ENCODE measurements around the gene RGP1.

The RGP1 gene

DNA sequence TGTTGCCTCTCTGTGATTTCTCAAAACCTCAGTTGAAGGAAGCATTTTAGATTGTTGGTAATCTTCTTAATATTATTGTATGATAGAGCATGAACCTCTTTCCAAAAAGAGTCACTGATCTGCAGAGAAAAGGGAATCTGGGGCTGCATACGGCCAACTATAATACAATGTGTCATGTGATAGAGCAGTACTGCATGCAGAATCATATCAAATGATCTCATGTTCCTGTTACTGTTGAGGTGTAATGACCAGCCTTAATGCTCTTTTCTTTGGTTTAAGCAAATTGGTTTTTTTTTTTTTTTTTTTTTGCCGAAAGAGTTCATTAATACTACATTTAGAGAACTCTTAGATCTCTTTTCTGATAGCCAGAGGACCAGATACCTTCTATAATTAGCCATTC, 17.9 kb downstream of the RGP1 start:
- no peak overlapping the region for H3K4me2 ChIP-seq
- no peaks in the 10 kb centered on the region for H4K20me1 ChIP-seq (ENCODE audit: insufficient read depth)
- no peak overlapping the region for H2AFZ ChIP-seq (ENCODE audit: low read depth)
- no peak overlapping the region for H3K27ac ChIP-seq
- H3K4me1 ChIP-seq (ENCODE audit: low read depth, poor library complexity, severe bottlenecking): no peaks in the 10 kb centered on the region
- H3K27me3 ChIP-seq (ENCODE audit: insufficient read depth, low read depth): no peaks in the 10 kb centered on the region
- no peak overlapping the region for H3K9ac ChIP-seq
- peaks cover 13% of the 10 kb centered on the region; the same call in 1 of the 2 replicates for H3K79me2 ChIP-seq (ENCODE audit: insufficient read depth, low read depth)
- no peak for TF ChIP-seq CTCF (conservative IDR thresholded peaks at IDR 0.05; ENCODE audit: low read depth, low read length)
- no peak overlapping the region for H3K4me3 ChIP-seq (IDR thresholded peaks at IDR 0.05; ENCODE audit: insufficient read depth, low read depth, low read length)
- H3K36me3 ChIP-seq (ENCODE audit: insufficient read depth): no peaks in the 10 kb centered on the region

DNA sequence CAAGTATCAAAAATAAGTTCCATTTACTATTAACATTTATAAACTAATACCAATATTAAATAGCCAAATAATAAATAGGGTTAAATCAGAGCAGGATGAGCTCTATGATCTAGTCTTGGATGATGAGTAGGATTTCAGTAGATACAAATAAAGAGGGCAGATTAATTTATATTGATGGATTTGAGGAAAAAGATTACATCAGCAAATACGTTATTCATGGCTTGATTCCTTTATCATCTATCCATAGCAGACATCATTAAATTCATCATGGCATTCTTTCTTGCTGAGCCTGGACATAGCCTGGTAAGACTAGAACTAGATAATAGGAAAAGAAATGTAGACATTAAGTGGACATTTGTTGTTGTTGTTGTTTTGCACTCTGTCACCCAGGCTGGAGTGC, 18.4 kb downstream of the RGP1 start:
- no peak overlapping the region for H3K4me3 ChIP-seq (IDR thresholded peaks at IDR 0.05; ENCODE audit: insufficient read depth, low read depth, low read length)
- H2AFZ ChIP-seq (ENCODE audit: low read depth): no peak overlapping the region
- no peak for TF ChIP-seq CTCF (conservative IDR thresholded peaks at IDR 0.05; ENCODE audit: low read depth, low read length)
- no peaks in the 10 kb centered on the region for H4K20me1 ChIP-seq (ENCODE audit: insufficient read depth)
- no peak overlapping the region for H3K9ac ChIP-seq
- H3K36me3 ChIP-seq (ENCODE audit: insufficient read depth): no peaks in the 10 kb centered on the region
- no peaks in the 10 kb centered on the region for H3K4me1 ChIP-seq (ENCODE audit: low read depth, poor library complexity, severe bottlenecking)
- peaks cover 8% of the 10 kb centered on the region; the same call in 1 of the 2 replicates for H3K79me2 ChIP-seq (ENCODE audit: insufficient read depth, low read depth)
- no peaks in the 10 kb centered on the region for H3K27me3 ChIP-seq (ENCODE audit: insufficient read depth, low read depth)
- H3K4me2 ChIP-seq: no peak overlapping the region
- H3K27ac ChIP-seq: no peak overlapping the region

GRCh38 chr9:35769763-35770162, 20.7 kb downstream of the RGP1 start:
- H2AFZ ChIP-seq (ENCODE audit: low read depth): no peak overlapping the region
- H3K4me3 ChIP-seq (IDR thresholded peaks at IDR 0.05; ENCODE audit: insufficient read depth, low read depth, low read length): no peak overlapping the region
- no peak overlapping the region for H3K9ac ChIP-seq
- H4K20me1 ChIP-seq (ENCODE audit: insufficient read depth): no peaks in the 10 kb centered on the region
- no peaks in the 10 kb centered on the region for H3K27me3 ChIP-seq (ENCODE audit: insufficient read depth, low read depth)
- H3K36me3 ChIP-seq (ENCODE audit: insufficient read depth): no peaks in the 10 kb centered on the region
- H3K4me1 ChIP-seq (ENCODE audit: low read depth, poor library complexity, severe bottlenecking): no peaks in the 10 kb centered on the region
- no peak overlapping the region for H3K4me2 ChIP-seq
- no peak for TF ChIP-seq CTCF (conservative IDR thresholded peaks at IDR 0.05; ENCODE audit: low read depth, low read length)
- H3K79me2 ChIP-seq (ENCODE audit: insufficient read depth, low read depth): 0 out of 2 replicates have a peak, but pooled peaks cover 7% of the 10 kb centered on the region
- no peak overlapping the region for H3K27ac ChIP-seq

- Histone ChIP-seq H3K4me2 (no peak overlapping the region), H3K9ac (no peak overlapping the region), H3K27me3 (ENCODE audit: insufficient read depth, low read depth) (no peaks in the 10 kb centered on the region), H4K20me1 (ENCODE audit: insufficient read depth) (no peaks in the 10 kb centered on the region), H3K79me2 (ENCODE audit: insufficient read depth, low read depth) (0 out of 2 replicates have a peak, but pooled peaks cover 7% of the 10 kb centered on the region), H3K36me3 (ENCODE audit: insufficient read depth) (no peaks in the 10 kb centered on the region), H2AFZ (ENCODE audit: low read depth) (no peak overlapping the region), H3K4me3 (IDR thresholded peaks at IDR 0.05; ENCODE audit: insufficient read depth, low read depth, low read length) (no peak overlapping the region), H3K4me1 (ENCODE audit: low read depth, poor library complexity, severe bottlenecking) (peaks cover 7% of the 10 kb centered on the region), H3K27ac (no peak overlapping the region)
- no peak for TF ChIP-seq CTCF (conservative IDR thresholded peaks at IDR 0.05; ENCODE audit: low read depth, low read length)
These were observed 22.0 kb downstream of the RGP1 start for GRCh38 chr9:35771075-35771433.

Measured in KMS-11 (cell line).